Effector CD4-positive, alpha-beta T cell (primary cell): ENCODE measurements around the gene RNF121.

Experiments
- DNase-seq: peaks from one replicate; pipeline ENCODE4 v3.0.0-alpha.2; 2020

Gene RNF121

DNA sequence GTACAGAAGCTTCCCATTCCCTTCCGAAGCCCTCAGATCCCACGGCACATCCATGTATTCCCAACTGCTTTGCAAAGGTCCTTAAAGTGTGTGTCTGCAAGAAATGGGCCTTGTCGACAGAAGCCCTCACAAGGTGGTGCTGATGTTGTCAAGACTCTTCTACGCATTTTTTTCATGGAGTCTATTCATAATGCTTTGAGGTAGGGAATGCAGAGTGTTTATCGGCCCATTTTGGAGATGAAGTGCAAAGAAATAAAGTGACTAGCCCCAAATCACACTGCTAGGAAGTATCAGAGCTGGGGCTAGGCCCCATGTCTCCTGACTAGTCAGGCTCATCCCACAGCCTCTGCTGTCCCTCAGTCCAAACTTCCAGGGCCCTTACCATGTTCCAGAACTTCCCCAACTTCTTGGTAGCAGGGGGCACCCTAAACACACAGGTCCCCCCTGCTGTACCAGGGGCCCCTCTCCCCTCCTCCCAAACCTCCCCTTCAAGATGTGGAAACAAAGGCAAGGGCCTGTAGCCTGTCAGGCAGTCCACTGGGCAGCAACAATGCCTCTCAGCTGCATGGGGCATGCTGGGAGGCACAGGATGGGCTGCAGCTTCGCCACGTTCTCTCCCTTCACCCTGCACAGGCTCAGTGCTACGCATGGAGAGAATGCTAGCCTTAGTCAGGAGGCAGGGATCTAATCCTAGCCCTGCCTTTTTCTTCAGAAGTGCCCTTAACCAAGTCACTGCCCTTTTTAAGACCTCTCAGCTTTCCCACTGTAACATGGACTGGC, 77.7 kb downstream of the RNF121 start:
- DNase-seq, result no peak

DNA sequence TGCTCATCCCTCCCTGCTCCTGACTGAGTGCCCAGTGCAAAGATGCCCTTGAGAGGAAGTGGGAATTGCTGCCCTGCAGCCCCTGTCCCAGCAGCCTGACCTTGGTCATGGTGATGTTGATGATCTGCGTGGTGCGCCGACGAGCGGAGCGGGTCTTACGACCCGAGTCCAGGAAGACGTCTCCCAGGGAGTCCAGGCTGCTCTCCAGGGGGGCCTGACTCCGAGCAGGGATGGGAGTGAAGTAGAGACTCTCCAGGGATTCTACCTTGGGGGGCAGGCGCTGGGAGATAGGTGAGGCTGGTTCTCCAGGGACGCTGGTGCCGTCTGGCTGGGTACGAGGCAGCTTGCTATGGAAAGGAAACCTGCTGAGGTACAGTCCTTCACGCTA, 78.2 kb downstream of the RNF121 start:
- no peak for DNase-seq

DNA sequence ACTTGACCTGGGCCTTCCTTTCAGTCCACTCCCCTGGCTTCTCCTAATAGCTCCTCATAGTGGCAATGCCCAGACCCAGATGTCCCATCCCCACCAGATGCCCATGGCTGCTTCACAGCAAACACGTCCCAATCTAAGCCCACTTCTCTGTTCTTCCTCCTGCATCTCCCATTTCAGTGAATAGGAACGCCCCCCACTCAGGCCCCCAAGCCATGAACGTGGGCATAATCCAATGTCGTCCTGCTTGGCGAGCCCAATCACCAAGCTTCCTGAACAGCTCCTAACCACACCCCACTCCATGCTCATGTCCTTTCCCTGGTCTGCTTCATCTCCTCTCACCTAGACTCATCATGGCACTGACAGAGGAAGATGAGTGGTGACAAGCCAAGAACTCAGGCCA, 78.7 kb downstream of the RNF121 start:
- no peak for DNase-seq

DNA sequence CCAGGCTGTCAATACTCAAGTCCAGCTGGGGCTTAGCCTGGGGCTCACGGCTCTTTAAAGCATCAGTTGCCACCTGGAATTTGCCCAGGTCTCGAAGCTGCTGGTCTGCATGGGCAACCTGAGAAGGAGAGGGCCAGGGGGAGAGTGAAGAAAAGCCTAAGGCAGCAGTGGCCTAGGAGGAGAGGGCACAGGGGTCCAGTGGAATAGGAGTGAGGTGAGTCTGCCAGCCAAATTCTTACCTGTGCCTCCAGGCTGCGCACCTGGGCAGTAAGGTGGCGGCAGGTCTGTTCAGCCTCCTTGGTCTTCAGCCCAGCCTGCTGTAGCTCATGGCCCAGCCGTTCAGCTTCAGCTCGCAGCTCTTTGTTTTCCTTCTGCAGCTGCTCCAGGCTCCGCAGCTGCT, 79.9 kb downstream of the RNF121 start:
- no peak for DNase-seq

DNA sequence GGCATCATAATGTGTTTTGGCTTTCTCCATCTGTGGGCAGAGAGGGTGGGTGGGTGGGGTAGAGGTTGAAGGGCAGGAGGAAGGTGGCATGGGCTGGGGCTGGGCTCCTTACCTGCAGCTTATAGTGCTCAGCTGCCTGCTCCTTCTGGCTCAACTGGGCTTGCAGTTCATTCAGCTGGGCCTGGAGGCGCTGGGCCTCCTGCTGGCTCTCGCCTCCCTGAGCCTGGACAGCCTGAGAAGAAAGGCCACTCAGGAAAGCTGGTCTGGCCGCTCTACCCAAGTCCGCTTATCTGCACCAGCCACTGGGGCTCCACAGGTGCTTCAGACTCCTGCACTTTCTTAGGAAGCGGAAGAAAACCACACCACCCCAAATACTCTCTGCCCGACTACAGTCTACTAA, 80.3 kb downstream of the RNF121 start:
- DNase-seq, result no peak

DNA sequence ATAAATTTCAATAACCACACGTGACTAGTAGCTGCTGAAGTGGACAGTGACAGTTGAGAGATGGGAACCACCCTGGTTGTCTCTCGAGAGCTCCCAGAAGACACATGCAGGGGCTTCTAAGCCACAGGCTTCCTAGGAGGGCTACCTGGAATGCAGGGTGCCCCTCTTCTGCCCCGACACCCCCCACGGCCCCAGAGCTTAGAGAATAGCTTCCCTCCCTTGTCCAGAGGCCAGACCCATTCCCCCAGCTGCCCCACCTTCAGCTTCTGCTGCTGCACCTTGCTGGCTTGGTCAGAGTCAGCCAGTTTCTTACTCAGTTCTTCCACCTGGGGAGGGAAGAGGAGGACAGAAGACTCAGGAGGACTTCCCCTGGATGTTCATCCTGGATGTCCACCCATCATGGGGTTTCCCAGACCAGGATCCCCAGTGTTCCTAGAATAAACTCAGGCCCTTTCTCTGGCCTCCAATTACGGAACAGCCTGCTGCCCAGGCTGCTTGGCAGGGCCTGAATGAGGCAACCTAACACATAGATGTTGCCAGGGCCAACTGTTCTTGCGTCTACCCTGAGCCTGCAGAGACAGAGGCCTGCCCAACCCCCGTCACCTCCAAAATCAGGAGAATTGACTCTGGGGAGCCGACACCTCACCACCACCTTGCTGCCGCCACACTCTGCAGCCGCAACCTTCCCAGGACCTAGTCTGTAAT, 81.8 kb downstream of the RNF121 start:
- no peak for DNase-seq

DNA sequence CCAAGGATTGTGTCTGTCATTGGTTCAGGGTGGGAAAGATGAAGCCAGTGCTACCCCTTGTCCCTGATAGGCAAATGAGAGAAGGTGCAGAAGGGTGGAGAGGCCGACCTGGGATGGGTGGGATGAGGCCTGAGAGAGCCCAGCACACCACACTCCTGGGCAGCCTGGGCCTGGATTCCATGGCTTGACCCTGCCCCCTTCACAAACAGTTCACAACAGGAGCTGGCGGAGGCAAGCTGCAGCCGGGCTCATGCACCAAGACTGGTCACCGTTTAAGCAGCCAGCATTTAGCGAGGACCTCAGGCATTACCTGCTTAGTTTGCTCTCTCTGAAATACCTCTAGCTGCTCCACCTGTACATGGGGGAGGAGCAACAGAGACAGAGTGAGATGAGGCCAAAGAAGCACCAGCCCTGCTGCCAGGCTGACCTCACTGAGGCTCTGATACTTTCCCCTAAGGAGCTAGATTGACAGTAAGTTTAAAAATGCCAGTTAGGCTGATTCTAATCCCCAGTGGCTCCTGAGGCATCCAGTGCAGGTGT, 83.3 kb downstream of the RNF121 start:
- no peak for DNase-seq

DNA sequence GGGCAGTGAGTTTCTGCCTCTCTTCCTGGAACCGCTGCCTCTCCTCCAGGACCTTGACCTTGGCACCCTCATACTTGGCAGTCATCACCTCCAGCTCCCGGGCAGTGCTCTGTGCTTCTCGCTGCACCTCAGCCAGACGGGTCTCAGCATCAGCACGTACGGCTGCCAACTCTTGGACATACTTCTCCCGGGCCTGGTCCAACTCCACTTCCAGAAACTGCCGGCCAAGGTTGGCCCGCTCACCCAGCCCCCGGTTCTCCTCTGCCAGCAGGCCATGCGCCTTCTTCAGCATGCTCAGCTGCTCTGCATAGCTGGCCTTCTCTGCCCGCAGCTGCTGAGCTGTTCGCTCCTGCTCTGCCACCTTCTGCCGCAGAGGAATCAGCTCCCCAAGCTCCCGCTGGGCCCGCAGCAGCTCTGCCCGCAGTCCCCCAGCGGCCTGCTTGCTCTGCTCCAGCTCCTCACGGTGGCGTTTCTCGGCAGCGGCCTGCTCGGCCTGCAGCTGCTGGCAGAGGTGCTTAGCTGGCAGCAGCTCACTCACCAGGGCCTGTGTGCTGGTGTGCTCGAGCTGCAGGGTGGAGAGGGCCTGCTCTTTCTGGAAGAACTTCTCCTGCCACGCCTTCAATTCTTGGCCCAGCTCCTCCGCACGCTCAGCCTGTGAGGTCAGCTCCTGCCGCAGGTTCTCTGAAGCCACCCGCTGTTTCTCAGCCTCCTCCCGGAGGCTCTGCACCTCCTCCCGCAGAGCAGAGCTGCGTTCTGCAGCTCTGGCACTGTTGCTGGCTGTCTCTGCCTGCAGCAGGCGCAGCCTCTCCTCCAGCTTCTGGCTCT, 84.3 kb downstream of the RNF121 start:
- no peak for DNase-seq

DNA sequence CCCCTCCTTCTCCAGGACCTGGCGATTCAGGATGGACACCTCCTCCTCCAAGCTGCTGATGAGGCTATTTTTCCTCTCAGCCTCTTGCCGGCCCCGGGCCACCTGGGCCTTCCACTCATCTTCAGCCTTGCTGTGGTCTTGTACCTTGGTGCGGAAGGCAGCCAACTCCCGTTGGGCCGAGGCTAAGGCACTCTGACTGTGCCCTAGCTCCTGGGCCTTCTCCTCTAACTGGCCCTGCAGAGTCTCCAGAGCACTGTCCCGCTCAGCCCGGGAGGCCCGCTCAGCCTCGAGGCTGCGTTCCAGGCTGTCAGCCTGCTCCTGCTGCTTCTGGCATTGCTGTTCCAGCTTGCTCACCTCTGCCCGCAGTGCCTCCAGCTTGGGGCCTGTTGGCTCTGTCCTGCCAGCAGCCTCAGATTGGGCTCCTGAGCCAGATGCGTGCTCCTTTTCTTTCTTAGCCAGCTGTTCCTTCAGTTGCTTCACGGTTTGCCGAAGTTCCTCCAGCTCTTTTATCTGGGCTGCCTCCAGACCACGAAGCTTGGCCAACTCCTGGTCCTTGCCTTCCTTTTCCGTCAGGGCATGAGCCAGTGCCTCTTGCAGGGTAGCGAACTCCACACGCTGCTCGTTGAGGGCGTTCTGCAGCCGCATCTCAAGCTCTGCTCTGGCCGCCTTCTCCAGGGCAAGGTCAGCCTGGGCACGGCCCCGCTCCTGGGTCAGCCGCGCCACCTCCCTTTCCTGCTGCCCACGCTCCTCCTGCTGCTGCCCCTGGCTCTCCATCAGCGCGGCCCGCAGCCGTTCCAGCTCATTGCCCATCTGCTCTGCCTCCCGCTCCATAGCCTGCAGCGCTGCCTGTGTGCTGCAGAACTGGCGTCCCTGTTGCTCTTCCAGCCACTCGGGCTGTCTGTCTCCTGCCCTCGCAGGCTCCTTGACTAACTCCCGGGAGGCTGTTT, 85.2 kb downstream of the RNF121 start:
- DNase-seq, result no peak

DNA sequence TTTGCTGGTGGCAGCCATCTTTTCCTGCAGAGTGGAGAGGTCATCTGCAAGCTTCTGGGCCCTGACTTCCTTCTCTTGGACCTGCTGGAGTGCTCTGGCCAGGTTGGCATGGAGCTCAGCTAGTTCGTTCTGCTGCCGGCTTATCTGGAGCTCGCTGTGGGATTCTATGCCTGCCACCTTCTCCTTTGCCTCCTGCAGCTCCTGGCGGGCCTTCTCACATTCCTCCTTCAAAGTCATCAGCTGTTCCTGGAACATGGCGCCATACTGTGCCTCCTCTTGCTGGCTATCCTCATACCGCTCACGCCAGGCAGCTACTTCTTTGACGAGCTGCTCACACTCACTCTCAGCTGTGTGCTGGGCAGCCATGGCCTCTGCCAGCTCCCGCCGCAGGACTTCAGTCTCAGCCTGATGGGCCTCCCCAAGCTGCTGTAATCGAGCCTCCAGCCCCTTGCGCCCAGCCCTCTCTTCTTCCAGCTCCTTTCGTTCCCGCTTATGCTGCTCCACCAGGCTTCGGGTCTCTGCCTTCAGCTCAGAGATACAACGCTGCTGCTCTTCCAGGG, 86.0 kb downstream of the RNF121 start:
- DNase-seq, result no peak

DNA sequence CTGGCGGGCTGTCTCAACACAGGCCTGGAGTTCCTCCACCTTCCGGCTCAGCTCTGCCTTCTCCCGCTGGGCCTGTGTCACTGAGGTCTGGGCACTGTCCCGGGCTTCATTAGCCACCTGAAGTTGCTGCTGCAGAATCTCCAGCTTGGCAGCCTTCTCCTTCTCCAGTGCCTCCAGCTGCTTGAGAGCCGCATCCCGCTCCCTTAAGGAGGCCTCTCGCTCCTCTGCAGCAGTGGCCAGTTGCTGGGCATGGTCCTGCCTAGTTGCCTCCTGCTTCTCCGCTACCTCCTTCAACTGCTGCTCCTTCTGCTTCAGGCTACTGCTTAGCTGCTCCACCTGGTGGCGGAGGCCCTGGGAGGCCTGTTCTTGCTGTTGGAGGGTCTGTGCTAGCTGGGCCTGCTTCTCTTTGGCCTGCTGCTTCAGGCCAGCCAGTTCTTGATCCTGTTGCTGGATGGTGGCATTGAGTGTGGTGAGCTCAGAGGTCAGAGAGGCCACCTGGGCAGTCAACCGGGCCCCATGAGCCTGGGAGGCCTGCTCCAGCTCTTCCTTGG, 86.7 kb downstream of the RNF121 start:
- no peak for DNase-seq

DNA sequence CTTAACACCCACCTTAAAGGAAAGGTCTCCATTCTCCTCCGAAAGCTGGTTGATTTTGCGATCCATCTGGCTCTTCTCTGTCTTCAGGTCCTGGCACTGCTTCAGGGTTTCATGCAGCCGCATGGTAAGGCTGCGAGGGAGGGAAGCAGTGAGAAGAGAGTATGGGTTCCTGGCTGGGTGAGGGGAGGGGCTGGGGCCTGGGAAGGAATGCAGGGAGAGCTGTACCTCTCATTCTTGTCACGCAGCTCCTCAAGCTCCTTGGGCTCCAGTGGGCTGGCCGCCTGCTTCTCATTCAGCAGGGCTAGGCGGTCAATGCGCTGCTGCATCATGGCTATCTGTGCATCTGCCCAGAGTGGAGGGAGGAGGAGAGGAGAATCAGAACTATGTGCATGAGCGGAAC, 89.3 kb downstream of the RNF121 start:
- DNase-seq, result no peak

DNA sequence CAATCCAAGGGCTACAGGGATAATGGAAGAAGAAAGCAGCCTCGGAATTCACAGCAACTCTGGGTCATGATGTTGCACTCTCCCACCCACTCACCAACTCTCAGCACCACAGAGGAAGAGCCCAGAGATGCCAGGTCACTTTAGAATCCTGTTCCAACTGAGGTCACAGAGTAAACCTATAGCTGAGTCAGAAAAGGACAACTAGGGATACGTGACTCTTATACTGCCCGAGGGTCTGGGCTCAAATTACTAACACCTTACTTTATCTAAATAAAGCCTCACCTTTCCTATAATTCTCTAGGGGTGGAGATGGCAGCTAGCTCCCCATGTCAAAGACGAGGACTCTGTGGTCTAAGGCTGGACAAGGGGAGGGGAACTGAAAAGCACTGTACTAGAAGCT, 94.5 kb downstream of the RNF121 start:
- DNase-seq, result no peak

DNA sequence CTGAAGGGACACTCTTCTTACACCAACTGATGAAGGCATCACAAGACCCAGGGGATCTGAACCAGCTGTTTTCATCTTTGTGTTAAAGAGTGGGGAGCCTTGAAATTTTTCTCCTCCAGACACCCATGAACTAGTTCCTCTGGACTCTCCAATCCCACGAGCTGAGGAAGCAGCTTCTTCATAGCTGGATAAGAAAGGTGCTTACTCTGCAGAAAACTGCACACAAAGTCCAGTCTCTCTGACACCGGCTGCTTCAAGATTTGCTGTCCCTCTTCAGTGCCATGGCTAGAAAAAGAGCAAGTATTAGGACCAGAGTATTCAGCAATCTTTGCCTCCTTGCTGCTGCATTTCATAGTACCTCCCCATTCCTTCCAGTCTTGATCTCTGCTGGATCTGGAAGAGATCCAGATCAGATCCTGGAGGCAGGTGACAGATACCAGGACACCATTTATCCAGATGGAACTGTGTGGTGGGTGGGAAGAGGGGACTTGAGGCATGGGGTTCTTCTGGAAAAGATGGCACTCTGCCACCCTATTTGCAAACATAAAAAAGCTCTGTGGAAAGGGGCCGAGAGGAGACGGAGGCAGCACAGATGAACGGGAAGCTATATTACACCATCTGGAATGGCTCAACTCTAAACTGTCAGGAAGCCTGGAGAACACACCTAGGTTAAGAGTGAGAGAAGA, 95.4 kb downstream of the RNF121 start:
- no peak for DNase-seq

DNA sequence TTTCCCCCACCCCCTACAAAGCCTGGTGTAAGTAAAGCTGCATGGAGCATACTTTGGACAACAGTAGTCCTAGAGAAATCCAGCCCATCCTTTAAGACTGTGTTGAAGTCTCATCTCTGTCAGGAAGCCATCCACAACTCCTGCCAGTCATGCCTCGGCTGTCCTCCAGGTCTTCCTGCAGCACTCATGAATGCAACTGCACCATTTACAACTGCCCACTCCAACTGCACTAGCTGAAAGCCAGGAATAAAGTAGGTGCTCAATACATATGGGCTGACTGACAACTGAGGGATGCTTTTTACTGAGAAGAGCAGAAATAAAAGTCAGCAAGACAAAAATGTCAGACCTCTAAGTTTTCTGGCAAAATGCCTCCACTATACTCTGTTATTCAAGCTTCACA, 97.2 kb downstream of the RNF121 start:
- DNase-seq, result no peak

DNA sequence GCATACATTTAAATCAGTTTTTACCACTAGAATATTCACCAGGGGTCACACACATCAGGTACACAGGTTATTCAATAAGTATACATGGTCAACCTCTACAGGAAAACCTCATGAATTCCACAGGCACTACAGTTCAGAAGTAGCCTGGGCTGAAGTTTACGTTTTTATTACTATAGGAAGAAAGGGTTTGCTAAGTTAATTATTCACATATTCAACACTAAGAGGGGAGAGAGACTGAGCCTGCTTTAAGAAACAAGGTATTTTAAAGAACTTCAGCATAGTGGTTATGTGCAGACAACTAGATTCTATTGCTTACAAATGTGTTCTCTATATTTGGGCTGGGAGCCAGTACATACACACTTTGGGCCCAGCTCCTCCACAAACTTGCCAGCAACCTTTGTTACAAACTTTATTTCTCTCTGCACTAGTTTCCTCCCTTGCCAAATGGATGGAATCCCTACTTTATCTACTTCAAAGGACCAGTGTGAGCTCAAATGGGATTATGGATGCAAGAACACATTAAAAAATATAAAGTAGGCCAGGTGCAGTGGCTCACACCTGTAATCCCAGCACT, 101.7 kb downstream of the RNF121 start:
- no peak for DNase-seq

DNA sequence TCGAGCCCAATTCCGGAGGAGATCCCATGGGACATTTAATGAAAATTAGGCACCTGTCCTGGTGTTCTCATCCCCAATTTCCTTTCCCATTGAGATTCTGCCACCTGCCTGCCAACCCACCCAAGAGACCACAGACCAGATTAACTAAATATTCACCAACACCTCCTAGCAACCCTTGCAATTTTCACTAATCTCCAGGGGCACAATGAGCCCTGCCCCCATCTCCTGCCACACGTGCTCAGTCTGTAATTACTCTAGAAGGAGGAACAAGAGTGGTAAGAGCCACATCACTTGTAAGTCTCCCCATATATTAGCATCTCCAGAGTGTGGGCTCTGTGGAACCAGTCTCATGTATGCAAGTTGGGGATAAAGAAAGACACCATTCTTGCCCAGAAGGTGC, 107.8 kb downstream of the RNF121 start:
- DNase-seq, result no peak

DNA sequence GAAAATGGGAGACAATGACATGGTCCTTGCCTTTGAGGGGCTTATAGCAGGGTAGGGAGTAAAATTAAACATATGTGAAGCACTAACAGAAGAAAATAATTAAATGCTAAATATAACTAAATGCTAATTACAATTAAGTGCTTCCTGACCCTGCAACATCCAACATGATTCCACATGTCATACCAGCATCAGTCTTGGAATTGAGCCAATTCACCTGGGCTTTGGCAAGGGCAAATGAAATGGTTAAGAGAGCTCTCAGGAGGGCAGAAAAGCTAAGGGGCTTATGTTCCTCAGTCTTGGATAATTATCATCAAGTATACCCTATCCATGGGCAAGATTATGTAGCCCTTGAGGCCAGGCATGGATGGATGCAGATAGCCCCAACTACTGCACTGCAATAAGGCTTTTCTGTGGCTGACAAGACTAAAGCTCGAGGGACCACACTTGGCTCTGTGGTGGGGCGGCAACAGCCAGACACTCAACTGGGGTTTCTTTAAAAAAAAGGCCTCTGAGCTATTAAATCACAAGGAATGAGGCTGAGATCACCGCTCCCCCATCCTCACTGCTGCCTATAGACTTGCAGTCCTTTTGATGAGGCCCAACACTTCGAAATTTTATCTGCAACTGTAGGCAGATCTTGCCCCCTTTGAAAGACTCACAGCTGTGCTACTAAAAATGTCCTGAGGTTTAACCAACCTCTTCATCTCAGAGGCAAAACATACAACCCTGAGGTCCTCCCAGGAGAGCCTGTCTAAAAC, 108.9 kb downstream of the RNF121 start:
- no peak for DNase-seq

DNA sequence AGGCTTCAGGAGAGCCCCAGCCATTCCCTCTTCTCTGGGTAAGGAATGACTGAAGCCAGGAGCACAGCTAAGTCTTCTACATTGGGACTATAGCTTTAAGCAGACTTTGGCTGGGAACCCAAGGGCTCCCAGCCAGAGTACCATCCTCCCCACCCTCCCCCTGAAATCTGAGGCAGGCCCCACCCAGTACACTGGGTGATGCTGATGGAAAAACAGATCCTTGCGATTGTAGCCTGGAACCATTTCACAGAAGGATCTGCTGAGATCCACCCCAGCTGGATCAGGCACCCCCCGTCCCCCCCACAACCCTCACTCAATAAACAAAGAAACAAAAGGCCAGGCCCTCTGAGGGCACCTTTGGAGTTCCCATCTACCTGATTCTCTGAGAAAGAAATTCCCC, 109.6 kb downstream of the RNF121 start:
- DNase-seq, result no peak
